ENCODE results near the gene TSPO2.

TSPO2 gene

GRCh38 chr6:41051873-41052272 is 9.6 kb downstream of the TSPO2 start:
- DNase-seq (ENCODE audit: low spot score), result no peak

GRCh38 chr6:41053041-41053440 is 10.8 kb downstream of the TSPO2 start, which contains the start of gene APOBEC2:
TSS of gene APOBEC2 (plus strand) at chr6:41053202. CDS start at chr6:41053348, 146 bp downstream.
- DNase-seq (ENCODE audit: low spot score), result no peak

GRCh38 chr6:41054511-41054910 is 12.2 kb downstream of the TSPO2 start:
- no peak for DNase-seq (ENCODE audit: low spot score)

GRCh38 chr6:41055149-41055548 is 12.9 kb downstream of the TSPO2 start:
- DNase-seq (ENCODE audit: low spot score), result no peak

GRCh38 chr6:41056768-41057490 is 14.7 kb downstream of the TSPO2 start:
- no peak for DNase-seq (ENCODE audit: low spot score)

- no peak for DNase-seq (ENCODE audit: low spot score)
Observed at GRCh38 chr6:41058783-41059181, 16.5 kb downstream of the TSPO2 start.

- no peak for DNase-seq (ENCODE audit: low spot score)
Observed at GRCh38 chr6:41059556-41059955, 17.3 kb downstream of the TSPO2 start.

GRCh38 chr6:41061196-41061726 is 19.0 kb downstream of the TSPO2 start:
- no peak for DNase-seq (ENCODE audit: low spot score)

- DNase-seq (ENCODE audit: low spot score), result no peak
Observed at GRCh38 chr6:41062056-41062455, 19.8 kb downstream of the TSPO2 start.

GRCh38 chr6:41063884-41064285 is 21.6 kb downstream of the TSPO2 start:
- DNase-seq (ENCODE audit: low spot score), result no peak

- no peak for DNase-seq (ENCODE audit: low spot score)
Observed at GRCh38 chr6:41064841-41065240, 22.6 kb downstream of the TSPO2 start.

- DNase-seq (ENCODE audit: low spot score), result no peak
Observed at GRCh38 chr6:41065550-41066026, 23.3 kb downstream of the TSPO2 start.

GRCh38 chr6:41066867-41067304 is 24.6 kb downstream of the TSPO2 start:
- DNase-seq (ENCODE audit: low spot score), result peak; percentile 87

- peak; percentile 92 for DNase-seq (ENCODE audit: low spot score)
Observed at GRCh38 chr6:41071501-41071922, 29.2 kb downstream of the TSPO2 start.

GRCh38 chr6:41071923-41072835 is 29.9 kb downstream of the TSPO2 start, which contains the start of gene OARD1:
TSS of gene OARD1 (minus strand) at chr6:41072356. CDS start at chr6:41071634, 722 bp downstream.
- peak; percentile 99 for DNase-seq (ENCODE audit: low spot score)

GRCh38 chr6:41072836-41073202 is 30.6 kb downstream of the TSPO2 start, which contains the start of gene NFYA:
TSS of gene NFYA (plus strand) at chr6:41072974. CDS start at chr6:41079090, 6,116 bp downstream.
- DNase-seq (ENCODE audit: low spot score), result no peak

- DNase-seq (ENCODE audit: low spot score), result peak; percentile 80
Observed at GRCh38 chr6:41073203-41073967, 31.1 kb downstream of the TSPO2 start.

- no peak for DNase-seq (ENCODE audit: low spot score)
Observed at GRCh38 chr6:41073968-41074691, 31.9 kb downstream of the TSPO2 start.

GRCh38 chr6:41074692-41075436 is 32.6 kb downstream of the TSPO2 start:
- no peak for DNase-seq (ENCODE audit: low spot score)
